Daoy (cell line): ENCODE data around the gene ZC3H11A. TPM values are rescaled to one million over a fixed set of nuclear protein-coding genes. Genes with fewer than 3 reads are reported as not detected.
"Not testable (repeated sequence)": the region's sequence is repeated elsewhere in the genome, so short reads cannot be mapped to it uniquely, and the experiment has no call there.

Experiments used
- DNase-seq: peaks from one replicate; pipeline ENCODE4 v3.0.0-alpha.2; 2015; ENCODE audit warnings: low read depth
- total RNA-seq: library from RNA; depleted of rRNA; stranded (reverse); fragments of >200 nt; shearing (Covaris generic); gene quantifications from 2 replicates; pipeline ENCODE4 v1.2.3, GENCODE V29; 2014; rRNA removed

Gene ZC3H11A
- 54.9 and 61.3 TPM in 2 replicates for total RNA-seq

GRCh38 chr1:203795441-203796235 is at the start of gene ZC3H11A, which contains the start of gene ZBED6:
Gene ZC3H11A (plus strand): TSS chr1:203795623. CDS start chr1:203817071, 21,448 bp downstream.
Gene ZBED6 (plus strand): TSS chr1:203795623. CDS start chr1:203797523, 1,900 bp downstream.
- peak; percentile 99 for DNase-seq

DNA sequence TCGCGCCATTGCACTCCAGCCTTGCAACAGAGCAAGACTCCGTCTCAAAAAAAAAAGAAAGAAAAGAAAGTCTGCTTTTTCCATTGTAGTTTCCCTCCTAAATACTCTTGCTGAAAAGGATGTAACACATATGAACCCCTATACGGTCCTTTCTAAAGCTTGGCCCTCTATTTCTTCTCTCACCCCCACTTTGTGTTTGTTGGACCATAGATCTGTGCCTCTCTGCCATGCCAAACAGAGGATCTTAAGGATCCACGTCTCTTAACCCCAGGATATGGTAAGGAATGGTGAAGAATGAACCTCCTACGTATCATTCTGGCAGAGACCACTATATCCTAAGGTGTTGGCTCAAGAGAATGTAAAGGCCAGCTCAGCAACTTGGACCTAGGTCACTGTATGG is 49.1 kb upstream of the ZC3H11A start:
- no peak for DNase-seq

- no peak for DNase-seq
These were observed 44.4 kb upstream of the ZC3H11A start for GRCh38 chr1:203751051-203751450.

GRCh38 chr1:203751618-203752361 is 43.6 kb upstream of the ZC3H11A start:
- not testable (repeated sequence) for DNase-seq

GRCh38 chr1:203754455-203754864 is 41.0 kb upstream of the ZC3H11A start:
- no peak for DNase-seq

DNA sequence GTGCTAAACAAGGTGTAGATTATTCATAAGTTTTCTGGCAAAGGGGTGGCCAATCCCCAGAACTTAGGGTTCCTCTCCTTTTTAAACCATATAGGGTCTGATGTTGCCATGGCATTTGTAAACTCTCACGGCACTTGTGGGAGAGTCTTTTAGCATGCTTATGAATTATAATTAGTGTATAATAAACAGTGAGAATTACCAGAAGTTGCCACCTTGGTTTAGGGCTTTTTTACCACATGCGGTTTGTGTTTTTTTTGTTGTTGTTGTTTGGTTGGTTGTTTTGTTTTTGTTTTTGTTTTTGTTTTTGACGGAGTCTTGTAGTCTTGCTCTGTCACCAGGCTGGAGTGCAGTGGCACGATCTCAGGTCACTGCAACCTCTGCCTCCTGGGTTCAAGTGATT is 39.4 kb upstream of the ZC3H11A start:
- no peak for DNase-seq

DNA sequence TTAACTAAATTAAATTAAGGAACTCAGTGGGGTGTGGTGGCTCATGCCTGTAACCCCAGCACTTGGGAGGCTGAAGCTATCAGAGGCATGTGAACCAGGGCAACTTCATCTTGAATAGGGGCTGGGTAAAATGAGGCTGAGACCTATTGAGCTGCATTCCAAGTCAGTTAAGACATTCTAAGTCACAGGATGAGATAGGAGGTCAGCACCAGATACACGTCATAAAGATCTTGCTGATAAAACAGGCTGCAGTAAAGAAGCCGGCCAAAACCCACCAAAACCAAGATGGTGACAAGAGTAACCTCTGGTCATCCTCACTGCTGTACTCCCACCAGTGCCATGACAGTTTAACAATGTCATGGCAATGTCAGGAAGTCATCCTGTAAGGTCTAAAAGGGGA is 36.7 kb upstream of the ZC3H11A start:
- DNase-seq, result not testable (repeated sequence)

DNA sequence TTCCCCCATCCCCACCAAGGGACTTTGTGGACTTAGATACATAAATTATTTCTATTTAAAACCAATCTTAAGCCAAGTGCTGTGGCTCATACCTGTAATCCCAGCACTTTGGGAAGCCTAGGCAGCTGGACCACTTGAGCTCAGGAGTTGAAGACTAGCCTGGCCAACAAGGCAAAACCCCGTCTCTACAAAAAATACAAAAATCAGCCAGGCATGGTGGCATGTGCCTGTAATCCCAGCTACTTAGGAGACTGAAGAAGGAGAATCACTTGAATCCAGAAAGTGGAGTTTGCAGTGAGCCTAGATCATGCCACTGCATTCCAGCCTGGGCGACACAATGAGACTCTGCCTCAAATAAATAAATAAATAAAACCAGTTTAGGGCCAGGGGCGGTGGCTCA is 34.9 kb upstream of the ZC3H11A start:
- DNase-seq, result no peak

GRCh38 chr1:203761958-203762357 is 33.5 kb upstream of the ZC3H11A start:
- DNase-seq, result not testable (repeated sequence)

DNA sequence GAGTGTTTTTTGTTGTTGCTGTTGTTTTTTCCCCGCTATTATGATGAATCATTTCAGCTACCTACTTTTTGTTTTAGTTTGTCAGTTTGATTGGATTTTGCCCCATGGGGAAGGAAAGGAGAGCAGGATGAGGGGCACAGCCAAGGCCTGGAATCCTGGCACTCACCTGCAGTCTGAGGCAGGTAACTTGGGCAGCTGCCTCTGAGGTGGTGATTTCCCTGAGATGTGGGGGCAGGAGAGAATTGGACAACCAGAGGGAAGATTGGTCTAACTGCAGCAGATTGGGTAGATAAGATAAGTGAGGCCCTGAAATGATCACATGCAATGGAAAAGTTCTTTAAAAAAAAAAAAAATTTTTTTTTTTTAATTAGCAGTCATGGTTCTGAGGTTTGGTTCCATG is 31.9 kb upstream of the ZC3H11A start:
- DNase-seq, result no peak

DNA sequence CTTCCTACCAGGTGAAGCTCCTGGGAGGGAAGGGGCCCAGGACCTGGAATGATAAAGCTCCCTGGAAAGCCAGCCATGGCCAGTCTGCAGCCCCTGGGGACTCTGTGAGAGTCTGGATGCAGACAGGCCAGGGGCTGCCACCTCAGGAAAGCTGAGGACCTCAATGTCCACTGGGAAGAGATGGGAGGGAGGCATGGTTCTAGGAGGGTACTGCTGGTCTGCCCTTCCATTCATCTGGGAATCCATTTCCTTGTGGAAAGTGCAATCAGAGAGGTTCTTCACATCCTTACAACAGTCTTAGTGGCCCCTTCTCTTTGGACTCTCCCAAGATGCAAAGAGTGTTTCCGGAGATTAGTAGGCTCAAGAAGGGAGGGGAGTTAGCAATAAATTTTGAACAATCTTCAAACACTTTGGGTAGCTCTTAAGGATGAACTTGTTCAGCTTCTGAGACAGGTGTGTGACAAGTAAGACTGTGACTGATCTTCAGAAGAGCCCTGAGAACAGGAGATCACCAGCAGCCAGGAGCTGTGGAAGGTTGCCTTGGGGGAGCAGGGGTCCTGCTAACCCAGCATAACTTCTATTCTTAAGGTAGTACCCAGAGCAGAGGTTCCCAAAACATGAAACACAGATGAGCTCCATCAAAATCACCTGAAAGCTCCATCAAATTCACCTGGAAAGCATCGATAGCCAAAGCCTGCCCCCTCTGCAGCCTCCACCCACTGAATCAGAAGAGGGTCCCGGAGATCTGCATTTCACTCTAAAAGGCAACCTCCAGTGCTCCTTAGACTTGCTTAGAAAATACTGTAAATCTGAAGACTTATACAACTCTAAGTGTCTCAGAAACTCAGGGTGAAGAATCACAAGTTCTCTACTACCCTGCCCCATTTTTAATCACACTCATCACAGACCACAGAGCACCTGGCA is 31.1 kb upstream of the ZC3H11A start:
- DNase-seq, result no peak

- no peak for DNase-seq
These were observed 30.2 kb upstream of the ZC3H11A start, which contains the start of gene LAX1 for GRCh38 chr1:203765029-203765837. Gene LAX1 (plus strand): TSS chr1:203765183. CDS start chr1:203765566, 383 bp downstream.

GRCh38 chr1:203768256-203768655 is 27.2 kb upstream of the ZC3H11A start:
- DNase-seq, result no peak

DNA sequence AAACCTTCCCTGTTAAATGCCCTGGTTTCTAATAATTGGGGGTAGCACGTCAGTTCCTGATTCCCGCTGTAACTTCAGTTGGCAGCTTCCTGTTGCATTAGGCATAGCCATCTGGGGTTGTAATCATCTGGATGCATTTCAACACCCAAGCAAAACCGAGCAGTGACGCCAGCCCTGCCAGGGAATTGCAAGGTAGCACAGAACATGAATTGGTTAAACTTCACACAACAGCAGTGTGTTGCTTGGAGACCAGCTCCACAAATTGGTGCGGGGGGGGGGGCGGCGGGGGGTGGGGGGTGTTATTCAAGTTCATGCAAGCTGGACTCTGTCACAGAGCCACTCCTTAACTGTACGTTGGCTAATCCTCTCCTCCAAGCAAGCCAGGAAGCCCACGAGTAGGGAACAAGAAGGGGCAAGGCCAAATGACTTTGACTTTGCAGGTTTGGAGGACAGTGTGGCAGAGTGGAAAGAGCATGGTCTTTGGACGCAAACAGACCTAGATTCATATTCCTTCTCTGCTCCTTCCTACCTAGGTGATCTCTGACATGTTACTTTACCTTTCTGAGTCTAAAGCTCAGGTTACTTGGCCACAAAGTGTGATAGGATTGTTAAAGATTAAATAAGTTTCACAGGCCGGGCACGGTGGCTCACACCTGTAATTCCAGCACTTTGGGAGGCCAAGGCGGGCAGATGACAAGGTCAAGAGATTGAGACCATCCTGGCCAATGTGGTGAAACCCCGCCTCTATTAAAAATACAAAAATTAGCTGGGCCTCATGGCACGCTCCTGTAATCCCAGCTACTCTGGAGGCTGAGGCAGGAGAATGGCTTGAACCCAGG is 25.7 kb upstream of the ZC3H11A start:
- peak; percentile 78 for DNase-seq

- DNase-seq, result no peak
These were observed 23.5 kb upstream of the ZC3H11A start for GRCh38 chr1:203771901-203772301.

DNA sequence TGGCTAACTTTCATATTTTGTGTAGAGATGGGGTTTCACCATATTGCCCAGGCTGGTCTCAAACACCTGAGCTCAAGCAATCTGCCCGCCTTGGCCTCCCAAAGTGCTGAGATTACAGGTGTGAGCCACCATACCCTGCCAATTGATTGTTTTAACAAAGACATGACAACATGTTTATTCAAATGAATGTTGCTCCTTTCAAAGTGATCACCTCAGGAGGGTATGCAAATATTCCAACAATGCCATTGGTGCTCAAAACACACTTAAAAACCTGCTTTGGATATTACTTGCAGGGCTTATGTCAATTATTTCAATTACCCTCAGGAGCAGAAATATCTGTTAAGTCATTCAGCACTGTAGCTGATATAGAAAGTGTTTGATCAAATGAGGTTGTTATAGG is 22.6 kb upstream of the ZC3H11A start:
- no peak for DNase-seq

- DNase-seq, result no peak
These were observed 18.8 kb upstream of the ZC3H11A start for GRCh38 chr1:203776636-203777035.

DNA sequence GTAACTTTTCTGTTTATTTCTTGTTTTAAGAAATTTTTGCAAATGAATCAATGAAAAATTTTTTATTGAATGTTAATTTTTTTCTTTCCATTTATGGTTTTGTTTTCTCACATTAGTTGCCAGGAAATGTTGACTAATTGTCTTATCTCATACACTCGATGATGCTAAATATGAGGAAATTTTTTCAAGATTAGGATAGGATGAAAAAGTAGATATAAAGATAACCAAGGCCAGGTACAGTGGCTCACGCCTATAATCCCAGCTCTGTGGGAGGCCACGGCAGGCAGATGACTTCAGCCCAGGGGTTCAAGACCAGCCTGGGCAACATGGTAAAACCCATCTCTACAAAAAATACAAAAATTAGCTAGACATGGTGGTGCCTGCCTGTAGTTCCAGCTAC is 17.8 kb upstream of the ZC3H11A start:
- no peak for DNase-seq

GRCh38 chr1:203778146-203778545 is 17.3 kb upstream of the ZC3H11A start:
- no peak for DNase-seq

- no peak for DNase-seq
These were observed 16.6 kb upstream of the ZC3H11A start for GRCh38 chr1:203778789-203779188.
